ENCODE data around the gene GCA. TPM values are rescaled to one million over a fixed set of nuclear protein-coding genes. Genes with fewer than 3 reads are reported as not detected.

The GCA gene
- total RNA-seq, 1 experiment from 2014 or later, result 18.8 TPM

GRCh38 chr2:162328424-162329157 is 15.3 kb upstream of the GCA start:
- no TSS peak for BruUV-seq (replicated peaks)
- CTCF ChIA-PET, result no interaction called here

More at GRCh38 chr2:162328424-162329157, 15.3 kb upstream of the GCA start:
- ATAC-seq (no peak), DNase-seq (ENCODE audit: low read depth, low spot score) (no peak)
- Histone ChIP-seq H3K9me3 (ENCODE audit: control insufficient read depth in 1 of 2, insufficient read depth in 1 of 2, low read depth in 1 of 2, low read length in 2 of 2) (no peaks in the 10 kb centered on the region), H2AFZ (ENCODE audit: low read depth, low read length, poor library complexity, severe bottlenecking) (no peak overlapping the region), H3K4me2 (ENCODE audit: low read length) (no peak overlapping the region), H3K9ac (ENCODE audit: low read length) (no peak overlapping the region), H4K20me1 (ENCODE audit: insufficient read depth) (no peaks in the 10 kb centered on the region), H3K27me3 (ENCODE audit: insufficient read depth, low read length) (no peaks in the 10 kb centered on the region), H3K4me1 (ENCODE audit: control insufficient read depth in 1 of 2, insufficient read depth in 2 of 2, low read length in 2 of 2) (no peaks in the 10 kb centered on the region), H3K36me3 (ENCODE audit: control insufficient read depth in 1 of 2, insufficient read depth in 2 of 2, low read length in 2 of 2) (no peaks in the 10 kb centered on the region), H3K4me3 (replicated peaks in 1 of 2; ENCODE audit: low read depth in 1 of 2, low read length in 2 of 2) (no peak overlapping the region), H3K79me2 (ENCODE audit: insufficient read depth, low read length) (no peaks in the 10 kb centered on the region), H3K27ac (ENCODE audit: low read depth, low read length) (no peak overlapping the region), H3K9me2 (ENCODE audit: insufficient read depth) (no peaks in the 10 kb centered on the region)
- POLR2A ChIA-PET, result no interaction called here
- RAD21 ChIA-PET (ENCODE audit: low non-redundant PET in 1 of 2, low total read pairs in 2 of 2, uncharacterized antibody in 2 of 2, unreplicated experiment in 2 of 2), result no interaction called here
- intact Hi-C loops (cut with micrococcal nuclease), result no loop called here
- TF ChIP-seq CEBPB (IDR thresholded peaks at IDR 0.05; ENCODE audit: low read depth) (no peak), POLR2A (IDR thresholded peaks at IDR 0.05; ENCODE audit: borderline replicate concordance, extremely low read depth, insufficient read depth, insufficient read length) (no peak), EGR1 (IDR thresholded peaks at IDR 0.05; ENCODE audit: low read depth) (no peak), SIN3A (IDR thresholded peaks at IDR 0.05; ENCODE audit: low read depth) (no peak), ATF3 (IDR thresholded peaks at IDR 0.05) (no peak), ZBTB33 (IDR thresholded peaks at IDR 0.05; ENCODE audit: extremely low read depth, insufficient replicate concordance, low read length) (no peak), JUND (IDR thresholded peaks at IDR 0.05) (no peak), ZNF274 (IDR thresholded peaks at IDR 0.05; ENCODE audit: low read depth, low read length) (no peak)
